Vagina (tissue), 2 donors: ENCODE results near the gene TLE5. TPM values are rescaled to one million over a fixed set of nuclear protein-coding genes. Genes with fewer than 3 reads are reported as not detected.

Experiments used
- DNase-seq, 2 donors: peaks; one replicate each; pipeline ENCODE4 v3.0.0-alpha.2; 2017; ENCODE audit errors: extremely low spot score in 2 of 2
- H3K27ac ChIP-seq: fragments of 200-600 bp; sonication (generic); one replicate; pipeline ENCODE4 v1.5.1; 2019
- H3K27me3 ChIP-seq: fragments of 200-600 bp; sonication (generic); one replicate; pipeline ENCODE4 v1.5.1; 2019
- H3K36me3 ChIP-seq, 2 donors: fragments of 200-600 bp; sonication (generic); one replicate each; pipeline ENCODE4 v1.5.1; 2017 to 2019
- H3K4me1 ChIP-seq: fragments of 200-600 bp; sonication (generic); one replicate; pipeline ENCODE4 v1.5.1; 2019
- H3K4me3 ChIP-seq, 2 donors: fragments of 200-600 bp; sonication (generic); 1 replicate in 1 of 2; 2 replicates in 1 of 2; pipeline ENCODE4 v1.5.1; 2016 to 2019
- H3K9me3 ChIP-seq: fragments of 200-600 bp; sonication (generic); one replicate; pipeline ENCODE4 v1.5.1; 2019
- CTCF ChIP-seq, 3 experiments: fragments of 450-650 bp in 2 of 3; fragments of 200-600 bp in 1 of 3; sonication (generic) in 1 of 3; IDR thresholded peaks; one replicate each; pipeline ENCODE4 v1.5.1; 2017 to 2019; ENCODE audit warnings: antibody characterized with exemption in 3 of 3, mild to moderate bottlenecking in 2 of 3, moderate library complexity in 2 of 3
- POLR2A ChIP-seq, 2 donors: fragments of 450-650 bp; IDR thresholded peaks; one replicate each; pipeline ENCODE4 v1.6.1; 2017; ENCODE audit warnings: antibody characterized with exemption in 2 of 2, mild to moderate bottlenecking in 2 of 2, moderate library complexity in 2 of 2
- POLR2AphosphoS5 ChIP-seq, 2 donors: sonication (generic); formaldehyde crosslinking; IDR thresholded peaks; one replicate each; pipeline ENCODE4 v1.9.0; 2017; ENCODE audit warnings: antibody characterized with exemption in 2 of 2, mild to moderate bottlenecking in 2 of 2, low read depth in 1 of 2; ENCODE audit not compliant: insufficient read depth in 1 of 2
- intact Hi-C: fragments of 100-400 bp; cut with DNase I; formaldehyde crosslinking; loops from one replicate; pipeline ENCODE4 v1.15.1; 2023
- total RNA-seq: library from RNA; depleted of rRNA; stranded (reverse); fragments of >200 nt; gene quantifications from one replicate; pipeline ENCODE4 v1.2.3, GENCODE V29; 2016

The TLE5 gene
- total RNA-seq, 1 donor from 2014 or later, result 451 TPM

GRCh38 chr19:3042621-3043267 lies 19.6 kb downstream of the TLE5 start:
- TF ChIP-seq CTCF (IDR thresholded peaks at IDR 0.05) (no peak), POLR2AphosphoS5 (IDR thresholded peaks at IDR 0.05; ENCODE audit: insufficient read depth in 1 of 2, low read depth in 1 of 2) (no peak), POLR2A (IDR thresholded peaks at IDR 0.05) (no peak)
- no peak for DNase-seq
- Histone ChIP-seq H3K36me3 (no peaks in the 10 kb centered on the region), H3K27ac (peak overlapping the region; percentile 18), H3K4me3 (peak overlapping the region; percentile 18 to 26), H3K9me3 (no peaks in the 10 kb centered on the region), H3K4me1 (peaks cover 28% of the 10 kb centered on the region), H3K27me3 (no peaks in the 10 kb centered on the region)
- intact Hi-C loops, result loop anchor here (5.0 kb wide), 1 partner anchor 60 kb away; no protein-coding TSS in a partner anchor

- peaks cover 29% of the 10 kb centered on the region for H3K4me1 ChIP-seq
- H3K27me3 ChIP-seq, result no peaks in the 10 kb centered on the region
- intact Hi-C loops, result loop anchor here (5.0 kb wide), 1 partner anchor 60 kb away; no protein-coding TSS in a partner anchor
- TF ChIP-seq CTCF (IDR thresholded peaks at IDR 0.05) (no peak), POLR2AphosphoS5 (IDR thresholded peaks at IDR 0.05; ENCODE audit: insufficient read depth in 1 of 2, low read depth in 1 of 2) (no peak), POLR2A (IDR thresholded peaks at IDR 0.05) (no peak)
- H3K4me3 ChIP-seq, result peak overlapping the region; percentile 18 to 26
- peak overlapping the region; percentile 18 for H3K27ac ChIP-seq
- H3K9me3 ChIP-seq, result no peaks in the 10 kb centered on the region
- H3K36me3 ChIP-seq, result no peaks in the 10 kb centered on the region
- no peak for DNase-seq
Measured at GRCh38 chr19:3041761-3042620, 20.3 kb downstream of the TLE5 start.

GRCh38 chr19:3041327-3041726 lies 21.0 kb downstream of the TLE5 start:
- peak overlapping the region in 1 of 2 donors; percentile 26 for H3K4me3 ChIP-seq
- H3K9me3 ChIP-seq, result no peaks in the 10 kb centered on the region
- TF ChIP-seq POLR2AphosphoS5 (IDR thresholded peaks at IDR 0.05; ENCODE audit: insufficient read depth in 1 of 2, low read depth in 1 of 2) (no peak), CTCF (IDR thresholded peaks at IDR 0.05) (no peak), POLR2A (IDR thresholded peaks at IDR 0.05) (no peak)
- H3K4me1 ChIP-seq, result peaks cover 31% of the 10 kb centered on the region
- H3K27me3 ChIP-seq, result no peaks in the 10 kb centered on the region
- no peak for DNase-seq
- intact Hi-C loops, result loop anchor here (5.0 kb wide), 1 partner anchor 59 kb away; no protein-coding TSS in a partner anchor
- H3K27ac ChIP-seq, result peak overlapping the region; percentile 18
- H3K36me3 ChIP-seq, result no peaks in the 10 kb centered on the region

- Histone ChIP-seq H3K4me3 (no peak overlapping the region), H3K4me1 (peaks cover 34% of the 10 kb centered on the region), H3K36me3 (no peaks in the 10 kb centered on the region), H3K9me3 (no peaks in the 10 kb centered on the region), H3K27me3 (no peaks in the 10 kb centered on the region), H3K27ac (no peak overlapping the region)
- TF ChIP-seq POLR2A (IDR thresholded peaks at IDR 0.05) (no peak), POLR2AphosphoS5 (IDR thresholded peaks at IDR 0.05; ENCODE audit: insufficient read depth in 1 of 2, low read depth in 1 of 2) (no peak), CTCF (IDR thresholded peaks at IDR 0.05) (no peak)
- intact Hi-C loops, result loop anchor here (5.0 kb wide), 1 partner anchor 57 kb away; no protein-coding TSS in a partner anchor
- no peak for DNase-seq
Measured at GRCh38 chr19:3039641-3040077, 22.6 kb downstream of the TLE5 start.
